RCC 7860 (cell line): ENCODE data around the gene FNDC7.
"Not testable (repeated sequence)": the region's sequence is repeated elsewhere in the genome, so short reads cannot be mapped to it uniquely, and the experiment has no call there.

Experiments used
- DNase-seq: peaks from one replicate; pipeline ENCODE4 v3.0.0-alpha.2; 2015; ENCODE audit warnings: low spot score
- FAIRE-seq: peaks from 2 replicates; lab custom pipeline; 2012; peaks lifted over from hg19 to GRCh38; lab: Jason Lieb, UNC

FNDC7 gene, protein sequence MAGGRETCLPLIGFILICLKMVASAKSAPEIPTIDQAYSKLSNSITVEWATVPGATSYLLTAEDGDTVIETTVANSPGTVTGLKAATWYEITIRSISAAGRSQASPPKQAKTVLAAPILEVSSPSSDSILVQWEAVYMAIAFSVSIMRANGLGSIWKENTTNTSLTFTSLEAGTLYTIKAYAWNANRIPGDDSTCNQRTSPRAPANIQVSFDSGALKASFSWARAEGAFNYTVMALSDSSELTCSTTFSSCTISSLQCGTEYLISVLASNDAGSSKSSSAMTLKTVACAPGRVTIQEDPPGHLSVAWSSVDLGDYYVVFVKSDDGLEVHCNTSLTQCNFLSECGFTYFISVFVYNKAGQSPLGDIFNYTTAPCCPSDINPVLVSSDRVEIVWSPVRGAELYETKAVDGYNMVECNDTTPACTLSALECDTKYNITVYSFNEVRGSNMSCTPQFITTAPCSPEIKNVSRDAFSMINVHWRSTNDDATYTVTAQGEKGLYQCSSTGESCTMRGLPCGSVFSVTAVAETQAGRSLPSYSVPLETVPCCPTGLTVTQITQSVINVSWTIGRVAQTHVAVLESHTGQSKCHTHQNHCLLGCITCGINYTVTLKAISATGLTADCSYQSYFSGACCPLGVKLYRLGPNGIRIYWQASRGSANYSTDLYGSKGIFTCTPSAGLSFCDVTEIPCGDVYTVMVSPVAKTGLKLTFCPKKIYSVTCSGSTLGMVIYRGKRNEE

DNA sequence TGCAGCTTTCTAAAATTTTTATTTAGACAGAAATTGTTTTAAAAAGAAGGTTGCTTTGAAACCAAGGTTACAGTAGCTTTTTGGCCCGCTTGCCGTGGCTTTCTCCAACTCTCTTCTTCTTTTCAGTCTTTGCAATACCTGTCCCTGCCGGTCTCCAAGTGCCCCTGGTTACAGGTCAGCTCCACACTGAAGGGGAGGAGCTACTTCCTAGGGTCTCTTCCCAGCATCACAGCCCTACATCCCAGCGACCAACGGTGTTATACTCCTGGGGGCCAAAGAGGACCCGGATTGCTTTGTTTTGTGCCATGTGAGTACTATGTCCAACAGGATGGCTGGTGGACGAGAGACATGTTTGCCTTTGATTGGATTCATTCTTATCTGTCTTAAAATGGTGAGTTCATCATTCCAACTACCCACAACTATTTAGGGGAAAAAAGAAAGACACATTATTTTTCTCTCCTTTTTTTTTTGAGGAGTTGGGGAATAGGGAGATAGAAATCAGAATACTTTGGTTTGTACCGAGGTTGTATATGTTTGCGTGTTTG lies at the start of gene FNDC7:
TSS of gene FNDC7 (plus strand) at position 303 of the 545 bp plus-strand sequence. CDS start at position 329, 26 bp downstream.
- FAIRE-seq (no peak), DNase-seq (no peak)

DNA sequence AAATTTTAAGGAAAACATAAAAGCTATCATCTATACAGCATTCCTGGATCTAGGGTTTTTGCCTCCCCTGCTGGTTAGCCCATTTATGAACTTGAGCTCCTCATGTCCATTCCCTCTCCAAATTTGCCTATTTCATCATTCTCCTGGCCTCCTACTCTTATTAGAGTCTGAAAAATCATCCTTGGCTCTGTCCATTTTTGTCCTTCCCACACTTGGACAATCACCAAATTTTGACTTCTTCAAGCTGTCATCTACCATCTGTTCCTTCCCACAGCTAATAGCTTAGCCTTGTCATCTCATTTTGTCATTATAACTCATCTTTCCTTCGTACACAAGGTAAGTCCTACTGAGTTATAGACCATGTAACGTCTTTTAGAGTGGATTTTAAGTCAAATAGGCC lies 49.6 kb upstream of the FNDC7 start:
- FAIRE-seq (no peak), DNase-seq (no peak)

DNA sequence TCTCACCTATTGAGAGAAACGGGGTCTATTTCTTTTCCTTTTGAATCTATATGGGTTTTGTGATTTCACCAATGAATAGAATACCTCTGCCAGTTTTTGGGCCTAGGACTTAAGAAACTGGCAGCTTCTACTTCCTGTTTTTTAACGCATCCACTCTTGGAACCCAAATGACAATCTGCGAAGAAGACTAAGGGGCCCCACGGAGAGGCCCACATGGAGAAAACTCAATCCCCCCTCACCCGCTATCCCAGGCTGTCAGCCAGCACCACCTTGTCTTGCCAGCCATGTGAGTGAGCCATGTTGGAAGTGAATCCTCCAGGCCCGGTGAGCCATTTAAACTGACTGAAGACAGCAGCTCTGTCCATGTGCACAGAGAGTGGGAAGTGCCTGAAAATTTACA lies 48.2 kb upstream of the FNDC7 start:
- FAIRE-seq = no peak

DNA sequence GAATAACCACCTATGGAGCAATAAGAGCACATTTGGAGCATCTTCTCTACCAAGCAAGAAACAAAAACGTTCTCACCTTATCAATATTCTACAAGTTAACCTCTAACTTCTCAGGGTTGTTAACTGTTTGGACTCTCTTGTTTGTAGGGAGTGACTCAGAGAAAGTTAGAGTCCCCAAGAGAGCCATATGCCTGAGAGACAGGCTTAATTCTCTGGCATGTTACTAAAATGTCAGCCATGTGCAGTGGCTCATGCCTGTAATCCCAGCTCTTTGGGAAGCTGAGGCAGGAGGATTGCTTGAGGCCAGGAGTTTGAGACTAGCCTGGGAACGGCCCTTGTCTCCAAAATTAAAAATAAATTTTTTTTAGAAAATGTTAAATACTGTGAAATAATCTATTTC lies 47.6 kb upstream of the FNDC7 start:
- no peak for DNase-seq

More for the DNA sequence above, 48.2 kb upstream of the FNDC7 start:
- no peak for DNase-seq

DNA sequence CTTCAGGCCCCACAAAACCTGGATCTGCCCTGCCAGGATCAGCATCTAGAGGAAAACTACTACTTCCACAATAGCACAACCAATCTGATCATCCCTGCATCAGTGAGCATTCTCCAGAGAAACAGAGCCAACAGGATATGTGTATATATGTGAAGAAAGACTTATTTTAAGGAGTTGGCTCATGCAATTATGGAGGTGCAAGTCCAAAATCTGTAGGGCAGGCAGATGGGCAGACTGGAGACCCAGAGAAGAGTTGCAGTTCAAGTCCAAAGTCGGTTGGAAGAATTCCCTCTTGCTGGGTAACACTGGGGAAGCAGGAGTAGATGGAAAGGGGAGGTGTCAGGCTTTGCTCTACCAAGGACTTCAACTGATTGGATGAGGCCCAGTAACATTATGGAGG lies 46.9 kb upstream of the FNDC7 start:
- DNase-seq (no peak), FAIRE-seq (no peak)

More for the DNA sequence above, 47.6 kb upstream of the FNDC7 start:
- FAIRE-seq = no peak

DNA sequence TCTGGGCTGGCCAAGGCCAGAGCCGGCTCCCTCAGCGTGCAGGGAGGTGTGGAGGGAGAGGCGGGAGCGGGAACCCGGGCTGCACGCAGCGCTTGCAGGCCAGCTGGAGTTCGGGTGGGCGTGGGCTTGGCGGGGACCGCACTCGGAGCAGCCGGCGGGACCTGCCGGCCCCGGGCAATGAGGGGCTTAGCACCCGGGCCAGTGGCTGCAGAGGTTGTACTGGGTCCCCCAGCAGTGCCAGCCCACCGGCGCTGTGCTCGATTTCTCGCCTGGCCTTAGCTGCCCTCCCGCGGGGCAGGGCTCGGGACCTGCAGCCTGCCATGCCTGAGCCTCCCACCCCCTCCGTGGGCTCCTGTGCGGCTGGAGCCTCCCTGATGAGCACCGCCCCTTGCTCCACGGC lies 45.3 kb upstream of the FNDC7 start:
- FAIRE-seq, DNase-seq: not testable (repeated sequence)

DNA sequence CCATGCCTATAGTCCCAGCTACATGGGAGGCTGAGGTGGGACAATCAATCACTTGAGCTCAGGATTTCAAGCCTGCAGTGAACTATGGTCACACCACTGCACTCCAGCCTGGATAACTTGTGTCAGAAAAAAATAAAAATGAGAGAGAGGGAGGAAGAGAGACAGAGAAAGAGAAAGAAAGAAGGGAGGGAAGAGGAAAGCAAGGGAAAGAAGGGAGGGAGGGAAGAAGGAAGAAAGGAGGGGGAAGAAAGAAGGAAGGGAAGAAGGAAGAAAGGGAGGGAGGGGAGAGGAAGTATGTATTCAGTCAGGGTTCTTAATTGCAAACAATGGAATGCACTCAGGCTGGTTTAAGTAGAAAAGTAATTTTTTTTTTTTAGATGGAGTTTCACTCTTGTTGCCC lies 43.9 kb upstream of the FNDC7 start:
- FAIRE-seq (no peak), DNase-seq (no peak)

DNA sequence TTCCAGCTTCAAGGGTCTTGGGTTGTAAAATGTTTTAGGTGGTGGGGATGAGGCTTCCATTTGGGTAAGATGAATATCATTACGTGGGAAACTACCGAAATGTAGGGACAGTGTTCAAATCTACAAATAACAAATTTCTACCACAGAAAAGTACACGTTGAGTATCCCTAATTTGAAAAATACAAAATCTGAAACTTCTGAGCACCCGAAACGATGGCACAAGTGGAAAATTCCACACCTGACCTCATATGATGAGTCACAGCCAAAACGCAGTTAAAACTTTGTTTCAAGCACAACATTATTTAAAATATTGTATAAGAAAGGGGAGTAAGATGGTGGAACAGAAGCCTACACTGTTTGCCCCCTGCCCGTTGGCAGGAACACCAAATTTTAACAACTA lies 43.0 kb upstream of the FNDC7 start:
- DNase-seq (no peak), FAIRE-seq (no peak)

DNA sequence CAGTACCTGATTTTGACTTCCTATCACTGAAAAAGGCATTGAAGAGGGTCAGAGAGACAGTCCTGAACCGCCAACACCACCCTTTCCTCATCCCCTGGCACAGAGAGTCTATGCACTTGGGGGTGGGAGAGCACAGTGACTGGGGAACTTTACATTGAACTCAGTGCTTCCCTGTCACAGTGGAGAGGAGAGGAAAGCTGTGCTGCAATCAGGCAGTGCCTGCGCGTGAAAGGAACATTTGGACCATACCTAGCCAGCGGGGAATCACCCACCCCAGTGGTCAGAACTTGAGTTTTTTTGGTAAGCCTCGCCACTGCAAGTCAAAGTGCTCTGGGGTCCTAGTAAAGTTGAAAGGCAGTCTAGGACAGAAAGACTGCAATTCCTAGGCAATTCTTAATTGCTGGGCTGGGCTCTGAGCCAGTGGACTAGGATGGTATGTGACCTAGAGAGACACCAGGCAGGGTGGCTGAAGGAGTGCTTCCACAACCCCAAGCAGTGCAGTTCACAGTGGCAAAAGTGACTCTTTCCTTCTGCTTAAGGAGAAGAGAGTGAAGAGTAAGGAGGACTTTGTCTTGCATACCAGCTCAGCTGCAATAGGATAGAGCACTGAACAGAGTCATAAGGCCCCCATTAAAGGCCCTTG lies 42.5 kb upstream of the FNDC7 start:
- no peak for FAIRE-seq
- no peak for DNase-seq

DNA sequence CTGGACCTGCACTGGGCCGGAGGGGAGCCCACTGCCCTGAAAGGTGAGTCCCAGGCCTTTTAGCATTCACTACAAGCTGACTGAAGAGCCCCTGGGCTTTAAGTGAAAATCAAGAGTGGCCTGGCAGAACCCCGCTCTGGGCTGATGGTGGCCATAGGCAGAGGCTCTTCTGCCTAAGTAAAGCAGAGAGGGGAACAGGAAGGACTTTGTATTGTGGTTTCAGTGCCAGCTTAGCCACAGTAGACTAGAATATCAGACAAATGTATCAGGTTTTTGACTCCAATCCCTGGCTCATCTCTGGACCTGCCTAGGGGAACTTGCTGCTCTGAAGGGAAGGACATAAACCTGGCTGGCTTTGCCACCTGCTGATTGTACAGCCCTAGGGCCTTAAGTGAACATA lies 41.6 kb upstream of the FNDC7 start:
- no peak for DNase-seq
- no peak for FAIRE-seq

DNA sequence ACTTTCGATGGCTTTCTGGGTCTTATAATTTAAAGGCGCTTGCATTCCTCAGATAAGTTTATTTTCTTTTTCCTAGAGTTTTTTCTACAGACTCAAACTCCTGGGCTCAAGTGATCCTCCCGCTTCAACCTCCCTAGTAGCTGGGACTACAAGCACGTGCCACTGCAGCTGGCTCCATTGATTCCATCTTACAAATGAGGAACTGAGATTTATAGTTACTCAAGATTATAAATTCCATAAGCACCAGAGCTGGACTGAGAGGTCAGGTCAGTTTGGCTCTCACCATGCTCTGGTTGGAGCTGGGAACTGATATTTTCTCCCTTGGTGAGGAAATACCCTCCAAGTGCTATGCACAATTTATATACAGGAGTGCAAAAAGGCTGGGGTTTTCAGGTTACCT lies 34.0 kb upstream of the FNDC7 start:
- DNase-seq (no peak), FAIRE-seq (no peak)

DNA sequence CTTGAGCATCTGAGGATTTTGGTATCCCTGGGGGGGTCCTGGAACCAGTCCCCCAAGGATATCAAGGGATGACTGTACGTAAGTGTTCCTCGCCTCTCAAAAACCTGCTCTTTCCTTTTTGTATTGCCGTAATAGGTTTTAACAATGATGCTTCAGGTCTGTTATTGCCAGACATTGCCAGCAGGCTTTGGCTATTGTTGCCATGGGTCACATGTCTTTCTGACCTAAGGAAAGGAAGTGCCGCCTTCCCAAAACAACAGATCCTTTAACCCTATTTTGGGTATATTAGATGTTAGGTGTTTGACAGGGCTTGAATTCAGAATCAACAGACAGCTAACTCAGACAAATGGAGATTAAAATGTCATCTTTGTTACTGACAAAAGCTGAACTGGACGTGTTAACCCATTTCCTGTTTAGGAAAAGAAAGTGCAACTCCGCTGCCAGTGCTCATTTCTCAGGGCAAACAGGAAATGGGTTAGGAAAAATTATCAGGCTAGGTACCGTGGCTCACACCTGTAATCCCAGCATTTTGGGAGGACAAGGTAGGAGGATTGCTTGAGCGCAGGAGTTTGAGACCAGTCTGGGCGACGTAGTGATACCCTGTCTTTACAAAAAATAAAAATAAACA lies 33.0 kb upstream of the FNDC7 start:
- FAIRE-seq (no peak), DNase-seq (no peak)

DNA sequence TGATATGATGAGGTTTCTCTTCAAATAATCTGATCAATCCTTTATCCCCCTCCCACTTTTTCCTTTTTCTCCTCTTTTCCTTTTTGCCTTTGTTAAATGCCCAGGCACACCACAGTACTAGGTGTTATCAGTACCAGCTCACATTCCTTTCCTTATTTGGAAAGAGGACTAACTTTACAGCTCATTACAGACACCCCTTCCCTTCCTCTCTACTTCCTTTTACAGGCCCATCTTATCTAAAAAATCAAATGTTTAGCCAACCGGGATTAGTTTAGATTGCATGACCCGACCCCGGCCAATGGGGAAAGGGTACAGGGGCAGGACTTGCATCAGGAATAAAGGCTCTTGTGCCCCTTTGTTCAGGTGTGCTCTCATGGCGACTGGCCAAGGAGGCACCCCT lies 31.0 kb upstream of the FNDC7 start:
- not testable (repeated sequence) for FAIRE-seq, DNase-seq

DNA sequence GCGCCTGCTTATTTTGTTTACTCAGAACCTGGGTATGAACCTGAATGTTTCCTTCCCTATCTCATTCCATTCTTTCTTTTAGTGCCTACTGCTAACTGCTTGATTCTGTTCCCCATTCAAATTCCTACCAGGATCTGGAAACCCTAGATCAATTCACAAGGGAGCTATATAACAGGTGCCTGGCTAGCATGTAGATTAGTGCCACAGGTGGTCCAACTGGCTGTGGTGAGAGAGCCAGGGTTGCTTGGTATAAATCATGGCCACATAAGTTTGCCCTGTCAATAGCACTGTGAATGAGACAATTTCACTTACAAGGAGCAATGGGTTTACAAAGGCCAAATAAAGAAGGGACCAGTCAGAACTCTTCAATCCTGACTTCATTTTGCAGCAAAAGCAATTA lies 27.2 kb upstream of the FNDC7 start:
- DNase-seq (no peak), FAIRE-seq (no peak)

DNA sequence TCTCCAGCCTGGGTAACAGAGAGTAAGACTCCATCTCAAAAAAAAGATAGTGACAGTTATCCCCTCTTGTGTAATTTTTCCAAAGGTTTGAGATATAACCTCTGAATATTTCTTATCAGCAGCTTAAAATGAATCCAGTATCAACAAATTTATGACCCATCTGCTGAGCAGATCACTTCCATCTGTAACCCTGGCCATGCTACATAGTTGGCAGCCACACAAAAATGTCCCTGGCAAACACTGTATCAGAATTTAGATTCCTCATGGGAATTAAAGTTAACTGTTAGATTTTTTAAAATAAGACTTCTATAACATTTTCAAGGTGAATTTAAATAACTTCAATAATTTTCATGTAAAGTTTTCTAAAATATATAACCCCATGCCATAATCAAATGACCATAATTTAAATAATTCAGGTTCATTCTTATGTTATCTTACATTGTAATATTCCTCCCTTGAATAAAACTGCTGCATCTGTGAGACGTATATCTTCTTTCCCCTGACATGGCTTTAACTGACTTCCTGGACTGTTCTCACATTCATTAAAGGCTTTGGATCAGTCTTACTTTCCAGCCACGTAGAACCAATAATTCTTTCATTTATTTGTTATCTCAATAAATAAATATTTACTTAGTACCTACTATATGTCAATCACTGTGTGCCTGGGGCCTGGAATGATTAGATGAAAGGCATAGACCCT lies 25.9 kb upstream of the FNDC7 start:
- DNase-seq (no peak), FAIRE-seq (no peak)

DNA sequence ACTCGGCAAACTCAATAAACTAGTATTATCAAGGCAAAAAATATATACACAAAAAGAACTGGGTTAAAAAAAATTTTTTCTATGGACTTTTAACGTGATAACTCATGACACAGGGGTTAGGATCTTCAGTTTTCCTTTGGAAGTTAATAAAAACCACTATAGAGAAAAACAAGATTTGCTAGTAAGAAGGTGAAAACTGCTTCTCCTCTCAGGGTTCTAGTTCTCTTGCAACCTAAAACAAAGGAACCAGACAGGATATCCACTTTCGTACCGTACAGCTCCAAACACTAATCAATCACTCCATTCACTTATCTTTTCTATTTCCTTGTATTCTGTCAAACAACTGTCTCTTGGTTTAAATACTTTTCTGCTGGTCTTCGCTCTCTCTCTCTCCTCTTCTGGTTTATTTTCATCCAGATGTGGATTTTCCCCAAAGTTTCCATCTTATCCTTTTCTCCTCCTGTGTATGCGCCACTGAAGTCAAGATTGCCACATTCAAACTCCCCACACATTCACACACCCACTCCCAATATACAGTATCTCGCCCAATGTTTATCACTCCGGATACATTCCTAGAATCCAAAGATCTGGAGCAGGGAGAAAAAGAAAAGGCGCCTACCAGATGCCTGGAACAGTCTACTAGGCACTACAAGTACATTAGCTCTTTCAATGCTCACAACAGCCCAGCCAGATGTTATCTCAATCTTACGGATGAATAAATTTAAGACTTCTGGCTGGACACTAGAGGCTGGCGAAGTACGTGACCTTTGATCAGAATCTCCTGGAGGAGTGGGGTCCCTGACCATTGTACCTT lies 21.4 kb upstream of the FNDC7 start:
- DNase-seq = peak; percentile 23

DNA sequence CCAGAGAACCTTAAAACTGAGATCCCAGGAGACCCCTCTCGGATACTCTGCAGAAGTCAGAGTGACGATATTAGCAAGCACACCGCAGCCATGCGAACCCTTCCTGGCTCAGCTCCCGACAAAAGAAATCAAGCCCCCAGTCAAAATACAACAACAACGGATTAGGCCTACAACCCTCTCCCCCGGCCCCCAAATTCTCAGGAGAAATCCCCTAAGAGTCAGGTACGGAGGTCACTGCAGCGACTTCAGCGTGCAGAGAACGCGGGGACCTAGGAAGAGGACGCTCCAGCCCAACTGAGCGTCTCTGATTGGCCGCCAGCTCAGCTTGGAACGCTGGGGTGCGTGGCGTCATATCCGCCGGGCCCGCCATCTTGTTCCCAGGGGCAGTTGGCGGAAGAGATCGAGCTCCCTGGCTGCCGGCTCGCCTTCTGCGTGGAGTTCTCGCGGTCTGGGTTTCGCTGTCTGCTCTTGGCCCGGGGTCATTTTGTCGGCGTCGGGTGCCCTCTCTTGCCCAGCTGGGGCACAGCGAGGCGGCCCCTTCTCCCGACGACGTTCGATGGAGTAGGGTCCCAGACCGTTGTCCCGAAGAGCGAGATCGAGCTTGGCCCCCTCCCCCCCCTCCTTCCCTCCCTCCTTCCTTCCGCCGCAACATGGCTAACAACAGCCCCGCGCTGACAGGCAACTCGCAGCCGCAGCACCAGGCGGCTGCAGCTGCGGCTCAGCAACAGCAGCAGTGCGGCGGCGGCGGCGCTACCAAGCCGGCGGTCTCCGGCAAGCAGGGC lies 20.6 kb upstream of the FNDC7 start, which contains the start of gene PRPF38B:
TSS of gene PRPF38B (plus strand) at position 369 of the 782 bp plus-strand sequence. CDS start at position 651, 282 bp downstream.
- FAIRE-seq = peak; percentile 71
- DNase-seq = peak; percentile 77

More for the DNA sequence above, 21.4 kb upstream of the FNDC7 start:
- no peak for FAIRE-seq
